Tongue (tissue), 3 donors: ENCODE measurements around the gene LMOD1. TPM values are rescaled to one million over a fixed set of nuclear protein-coding genes. Genes with fewer than 3 reads are reported as not detected.
"Not testable (repeated sequence)": the region's sequence is repeated elsewhere in the genome, so short reads cannot be mapped to it uniquely, and the experiment has no call there.

Experiments
- DNase-seq: peaks from one replicate; pipeline ENCODE4 v3.0.0-alpha.2; 2015
- small RNA-seq: library from RNA; depleted of rRNA; stranded (forward); fragments of <200 nt; gene quantifications from one replicate; pipeline ENCODE3, GENCODE V24; 2014; ENCODE audit warnings: low replicate concordance
- total RNA-seq: library from RNA; depleted of rRNA; stranded (reverse); fragments of >200 nt; gene quantifications from one replicate; pipeline ENCODE4 v1.2.3, GENCODE V29; 2014

The LMOD1 gene
- total RNA-seq, 1 donor from 2014 or later: 6.1 TPM

GRCh38 chr1:201859424-201859823, 86.9 kb downstream of the LMOD1 start:
- DNase-seq: no peak

- not testable (repeated sequence) for DNase-seq
Observed at GRCh38 chr1:201856722-201857121, 89.6 kb downstream of the LMOD1 start.

- DNase-seq: no peak
Observed at GRCh38 chr1:201851949-201852348, 94.4 kb downstream of the LMOD1 start.

- DNase-seq: no peak
Observed at GRCh38 chr1:201850053-201850397, 96.3 kb downstream of the LMOD1 start.

DNA sequence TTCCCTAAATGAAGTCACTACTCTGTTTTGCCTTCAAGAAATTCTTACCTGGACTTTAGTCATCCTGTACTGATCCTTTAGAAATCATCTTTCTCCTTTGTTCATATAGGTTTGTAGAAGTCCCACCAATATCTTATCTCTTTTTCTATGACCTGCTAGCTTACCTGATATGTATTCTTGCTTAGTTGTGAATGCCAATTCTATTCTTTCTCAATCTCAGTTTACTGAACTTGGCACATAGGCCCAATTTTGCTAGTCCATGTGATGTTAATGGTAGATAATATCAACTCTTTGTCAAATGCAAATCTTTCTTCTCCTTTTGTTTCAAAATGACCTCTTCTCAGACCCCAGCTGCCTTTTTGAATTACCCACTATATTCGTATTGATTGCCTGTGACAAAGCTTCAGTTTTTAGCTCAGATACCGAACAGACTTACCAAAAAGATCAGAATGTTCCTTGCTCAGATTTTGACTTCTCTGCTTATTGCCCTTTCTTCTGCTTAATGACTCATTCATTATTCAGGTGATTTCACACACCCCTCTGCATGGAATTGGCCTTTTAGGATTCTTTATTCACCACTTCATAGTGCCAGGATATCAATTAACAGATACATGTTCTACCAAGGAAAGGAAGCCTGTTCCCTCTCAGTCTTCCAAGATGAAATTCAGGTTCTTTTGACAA, 96.8 kb downstream of the LMOD1 start:
- no peak for DNase-seq

GRCh38 chr1:201848230-201848629, 98.1 kb downstream of the LMOD1 start:
- no peak for DNase-seq

GRCh38 chr1:201847150-201847549, 99.2 kb downstream of the LMOD1 start:
- no peak for DNase-seq

Small RNAs within 50 kb of the gene (small RNA-seq; reads per million reads assigned to genes)
- gene MIR6739: 0.06 reads per million
- not detected for gene RF00156

Other genes with a start within 250 kb of the LMOD1 start
- gene IPO9, start 117.4 kb downstream of the LMOD1 start, total RNA-seq: 24.3 TPM
- 40.5 TPM for gene SHISA4, start 57.6 kb downstream of the LMOD1 start, total RNA-seq
- 33.1 TPM for gene TIMM17A, start 9.0 kb upstream of the LMOD1 start, total RNA-seq
- 28.6 TPM for gene RNPEP, start 36.1 kb upstream of the LMOD1 start, total RNA-seq
- 122 TPM for gene ELF3, start 64.0 kb upstream of the LMOD1 start, total RNA-seq
- 0.41 TPM for gene GPR37L1, start 176.4 kb upstream of the LMOD1 start, total RNA-seq
- 29.8 TPM for gene ARL8A, start 198.2 kb upstream of the LMOD1 start, total RNA-seq
- gene PTPN7, start 214.1 kb upstream of the LMOD1 start, total RNA-seq: 1.5 TPM
- 4.7 TPM for gene LGR6, start 247.3 kb upstream of the LMOD1 start, total RNA-seq